Small intestine (tissue), 7 donors: ENCODE results near the gene DCTD. TPM values are rescaled to one million over a fixed set of nuclear protein-coding genes. Genes with fewer than 3 reads are reported as not detected.

Experiments
- DNase-seq, 2 donors: peaks; one replicate each; pipeline versions ENCODE4 v3.0.0 to v3.0.0-alpha.2; 2013
- FAIRE-seq: peaks from 2 replicates; lab custom pipeline; 2012; peaks lifted over from hg19 to GRCh38; lab: Jason Lieb, UNC
- H3K27ac ChIP-seq, 3 donors: one replicate each; pipeline ENCODE4 v1.5.1; 2013; ENCODE audit warnings: low read length in 2 of 3, mild to moderate bottlenecking in 2 of 3, control low read depth in 1 of 3, inconsistent platforms in 1 of 3, low read depth in 1 of 3, moderate library complexity in 1 of 3
- H3K27me3 ChIP-seq, 3 donors: one replicate each; pipeline ENCODE4 v1.6.1; 2013; ENCODE audit warnings: low read length in 3 of 3, inconsistent platforms in 1 of 3; ENCODE audit not compliant: control insufficient read depth in 3 of 3, insufficient read depth in 3 of 3
- H3K36me3 ChIP-seq, 3 donors: one replicate each; pipeline ENCODE4 v1.6.1; 2013; ENCODE audit warnings: low read length in 3 of 3, inconsistent platforms in 1 of 3, low read depth in 1 of 3, mild to moderate bottlenecking in 1 of 3, moderate library complexity in 1 of 3; ENCODE audit not compliant: control insufficient read depth in 3 of 3, insufficient read depth in 2 of 3
- H3K4me1 ChIP-seq, 3 donors: one replicate each; pipeline ENCODE4 v1.6.1; 2013; ENCODE audit warnings: low read length in 2 of 3, inconsistent platforms in 1 of 3, low read depth in 1 of 3, mild to moderate bottlenecking in 1 of 3, moderate library complexity in 1 of 3; ENCODE audit not compliant: control insufficient read depth in 3 of 3, insufficient read depth in 2 of 3
- H3K4me3 ChIP-seq, 3 donors: one replicate each; pipeline ENCODE4 v1.5.1; 2013; ENCODE audit warnings: low read length in 3 of 3, control low read depth in 1 of 3, inconsistent platforms in 1 of 3, low read depth in 1 of 3, mild to moderate bottlenecking in 1 of 3, moderate library complexity in 1 of 3
- H3K9me3 ChIP-seq, 2 donors: one replicate each; pipeline ENCODE4 v1.6.1; 2013; ENCODE audit warnings: low read depth in 1 of 2, low read length in 1 of 2; ENCODE audit not compliant: control insufficient read depth in 2 of 2, insufficient read depth in 1 of 2
- WGBS, 3 donors: extraction: QIAGEN DNeasy Blood & Tissue Kit; methylation state at CpG; one replicate each; pipeline ENCODE4 v1.1.7; 2013; 5-methylcytosine and 5-hydroxymethylcytosine counted together
- polyA plus RNA-seq, 4 donors: library from polyadenylated mRNA; stranded (reverse) in 3 of 4; unstranded in 1 of 4; fragments of 200-250 nt in 3 of 4; fragments of 120-200 nt in 1 of 4; gene quantifications; one replicate each; pipeline versions ENCODE4 v1.2.1 to v1.2.3, GENCODE V29; 2013
- donor health status: healthy with polysubstance abuse.
- donor health status: control.
- donor health status: control.
- donor health status: Bipolar disorder and iron deficiency.
- donor health status: healthy.

The DCTD gene
- polyA plus RNA-seq, 4 donors: 17.9 to 82.3 (median 47.5) TPM

- Histone ChIP-seq H3K36me3 (no peaks in the 10 kb centered on the region), H3K4me3 (no peak overlapping the region), H3K9me3 (no peaks in the 10 kb centered on the region), H3K27me3 (no peaks in the 10 kb centered on the region), H3K27ac (no peak overlapping the region), H3K4me1 (peaks cover 0 to 24% (median 10%) of the 10 kb centered on the region in 3 donors)
- WGBS, 3 donors: 25 to 62% (median 34%) methylated on average over 10 of the region's 10 CpGs
- FAIRE-seq: no peak
- DNase-seq: peak; percentile 66 to 83
Observed at GRCh38 chr4:182925298-182925757, 8.1 kb upstream of the DCTD start.

DNA sequence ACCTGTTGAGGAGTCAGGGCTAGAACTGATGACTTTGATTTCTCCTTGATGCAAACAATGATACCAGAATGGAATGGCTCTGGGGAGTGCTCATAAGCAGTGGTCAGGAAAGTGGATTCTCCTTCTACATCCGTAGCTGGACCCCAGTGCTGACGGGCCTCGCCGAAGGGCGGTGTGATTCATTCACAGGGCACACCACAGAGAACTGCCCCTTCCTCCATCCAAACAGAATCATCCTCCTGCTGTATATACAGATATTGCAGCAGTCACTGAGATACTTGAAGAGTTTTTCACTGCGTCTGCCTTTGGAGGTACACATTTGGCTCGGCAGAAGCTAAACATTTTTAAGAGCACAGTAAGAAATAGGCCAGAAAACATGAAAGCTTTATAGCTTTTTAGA is 7.3 kb upstream of the DCTD start:
- DNase-seq: no peak
- H3K27me3 ChIP-seq: no peaks in the 10 kb centered on the region
- no peaks in the 10 kb centered on the region for H3K36me3 ChIP-seq
- no peak for FAIRE-seq
- 89 to 94% (median 91%) methylated on average over 7 of the region's 7 CpGs for WGBS, 3 donors
- no peaks in the 10 kb centered on the region for H3K9me3 ChIP-seq
- peaks cover 0 to 29% (median 10%) of the 10 kb centered on the region in 3 donors for H3K4me1 ChIP-seq
- no peak overlapping the region for H3K4me3 ChIP-seq
- no peak overlapping the region for H3K27ac ChIP-seq

DNA sequence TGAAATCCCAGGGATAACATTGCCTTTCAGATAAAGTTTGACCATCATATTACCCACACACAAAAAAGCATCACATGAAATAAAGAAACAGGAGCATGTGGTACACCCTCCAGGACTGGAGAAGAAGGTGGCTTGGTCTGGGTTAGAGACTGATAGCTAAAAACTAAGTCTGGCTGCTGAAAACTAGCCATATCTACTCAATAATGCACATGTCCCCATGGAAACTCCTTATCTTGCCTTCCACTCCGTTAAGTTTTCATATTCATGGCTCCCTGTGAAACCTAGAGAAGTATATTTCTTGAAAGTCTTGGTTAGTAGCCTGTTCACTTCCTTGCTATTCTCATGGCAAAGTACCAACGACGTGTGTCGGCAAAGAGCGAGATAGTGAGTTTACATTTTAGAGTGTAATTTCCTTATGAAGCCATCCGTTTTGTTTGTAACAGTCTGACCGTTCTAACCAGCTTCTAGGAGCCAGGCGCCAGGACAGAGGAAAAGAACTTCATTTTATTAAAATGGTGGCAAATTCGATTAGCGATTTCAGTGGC is 6.7 kb upstream of the DCTD start:
- no peaks in the 10 kb centered on the region for H3K9me3 ChIP-seq
- H3K36me3 ChIP-seq: no peaks in the 10 kb centered on the region
- H3K4me3 ChIP-seq: no peak overlapping the region
- peaks cover 0 to 35% (median 10%) of the 10 kb centered on the region in 3 donors for H3K4me1 ChIP-seq
- no peak for FAIRE-seq
- DNase-seq: no peak
- H3K27me3 ChIP-seq: no peaks in the 10 kb centered on the region
- WGBS, 3 donors: 79 to 84% (median 80%) methylated on average over 10 of the region's 10 CpGs
- no peak overlapping the region for H3K27ac ChIP-seq

DNA sequence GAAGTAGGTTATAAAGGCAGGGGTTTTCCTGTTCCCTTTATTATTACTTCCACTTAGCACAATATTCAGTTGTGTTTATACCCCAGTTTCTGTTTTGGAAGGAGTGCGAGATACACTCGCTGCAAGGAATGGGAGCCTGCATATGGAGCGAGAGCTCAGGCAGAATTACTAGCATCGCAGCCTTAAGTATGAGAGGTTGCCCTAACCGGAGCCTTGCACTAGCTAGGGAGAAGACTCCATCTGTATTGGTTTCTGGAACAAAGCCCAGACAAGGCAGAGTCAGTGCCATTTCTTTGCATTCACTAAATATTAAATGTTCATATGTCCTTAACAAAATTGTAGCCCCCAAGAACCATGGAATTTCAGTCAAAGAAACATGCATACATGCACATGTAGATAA is 6.2 kb upstream of the DCTD start:
- no peaks in the 10 kb centered on the region for H3K27me3 ChIP-seq
- no peak for DNase-seq
- peaks cover 0 to 40% (median 10%) of the 10 kb centered on the region in 3 donors for H3K4me1 ChIP-seq
- WGBS, 3 donors: 43 to 59% (median 56%) methylated on average over 5 of the region's 5 CpGs
- no peaks in the 10 kb centered on the region for H3K9me3 ChIP-seq
- H3K27ac ChIP-seq: peak overlapping the region in 1 of 3 donors; percentile 73
- no peak for FAIRE-seq
- H3K4me3 ChIP-seq: no peak overlapping the region
- H3K36me3 ChIP-seq: no peaks in the 10 kb centered on the region

DNA sequence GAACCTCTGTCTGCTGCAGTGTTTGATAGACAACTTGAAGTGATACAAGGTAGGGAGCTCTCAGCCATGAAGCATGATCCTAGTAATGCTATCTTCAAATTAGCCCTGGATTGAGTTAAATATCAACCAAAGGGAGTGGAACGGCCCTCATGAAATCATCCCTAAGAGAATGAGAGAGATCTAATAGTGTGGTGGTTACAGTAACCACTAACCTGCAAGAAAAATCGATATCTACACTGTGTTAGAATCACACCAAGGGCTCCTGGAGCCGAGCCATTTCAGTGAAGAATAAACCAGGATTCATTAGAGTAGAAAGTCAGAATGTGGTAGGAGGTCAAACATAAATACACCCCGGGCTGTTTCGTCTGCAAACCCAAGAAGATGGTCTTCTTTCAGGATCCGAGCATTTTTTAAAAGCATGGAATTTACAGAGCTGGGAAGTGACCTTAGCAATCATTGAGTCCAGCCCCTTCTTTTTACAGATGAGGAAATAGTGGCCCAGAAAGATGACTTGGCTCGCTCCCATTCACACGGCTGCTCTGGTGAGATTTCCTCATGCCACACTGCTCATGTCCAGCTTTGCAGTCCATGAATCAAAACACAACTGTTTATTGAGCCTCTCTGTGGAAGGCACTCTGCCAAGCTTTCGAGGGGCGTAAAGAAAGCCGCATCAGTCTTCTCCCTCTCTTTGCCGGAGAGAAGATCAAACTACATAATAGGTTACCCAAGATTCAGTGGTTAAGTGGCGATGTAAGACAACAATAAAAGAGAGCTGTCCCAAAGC is 5.5 kb upstream of the DCTD start:
- H3K9me3 ChIP-seq: no peaks in the 10 kb centered on the region
- FAIRE-seq: no peak
- H3K4me3 ChIP-seq: no peak overlapping the region
- H3K4me1 ChIP-seq: peaks cover 0 to 46% (median 10%) of the 10 kb centered on the region in 3 donors
- H3K36me3 ChIP-seq: no peaks in the 10 kb centered on the region
- WGBS, 3 donors: 20 to 41% (median 25%) methylated on average over 13 of the region's 13 CpGs
- peak; percentile 58 to 76 for DNase-seq
- peak overlapping the region in 1 of 3 donors; percentile 73 for H3K27ac ChIP-seq
- H3K27me3 ChIP-seq: no peaks in the 10 kb centered on the region

DNA sequence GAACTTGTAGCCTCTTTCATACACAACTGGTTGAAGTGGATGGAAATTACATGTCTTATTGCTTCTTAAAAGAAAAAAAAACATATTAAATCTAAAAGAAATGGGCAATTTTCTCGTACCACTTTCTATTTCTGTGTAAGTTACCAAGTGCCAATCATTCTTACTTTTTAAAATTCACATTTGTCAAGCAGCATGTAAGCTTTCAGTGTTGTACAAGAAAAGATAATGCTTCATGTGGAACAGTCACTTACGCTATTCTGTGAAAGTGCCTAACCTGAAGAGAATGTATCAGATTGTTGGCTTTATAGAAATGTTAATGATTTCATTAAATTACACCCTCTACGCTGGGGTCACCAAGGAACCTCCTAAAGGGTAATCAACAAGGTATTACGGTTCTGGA is 4.4 kb upstream of the DCTD start:
- no peaks in the 10 kb centered on the region for H3K36me3 ChIP-seq
- H3K27me3 ChIP-seq: no peaks in the 10 kb centered on the region
- peak overlapping the region in 1 of 3 donors; percentile 73 for H3K27ac ChIP-seq
- H3K4me3 ChIP-seq: no peak overlapping the region
- WGBS, 3 donors: 86 to 88% (median 87%) methylated on average over 4 of the region's 4 CpGs
- peaks cover 0 to 46% (median 10%) of the 10 kb centered on the region in 3 donors for H3K4me1 ChIP-seq
- H3K9me3 ChIP-seq: no peaks in the 10 kb centered on the region
- no peak for FAIRE-seq
- DNase-seq: no peak

DNA sequence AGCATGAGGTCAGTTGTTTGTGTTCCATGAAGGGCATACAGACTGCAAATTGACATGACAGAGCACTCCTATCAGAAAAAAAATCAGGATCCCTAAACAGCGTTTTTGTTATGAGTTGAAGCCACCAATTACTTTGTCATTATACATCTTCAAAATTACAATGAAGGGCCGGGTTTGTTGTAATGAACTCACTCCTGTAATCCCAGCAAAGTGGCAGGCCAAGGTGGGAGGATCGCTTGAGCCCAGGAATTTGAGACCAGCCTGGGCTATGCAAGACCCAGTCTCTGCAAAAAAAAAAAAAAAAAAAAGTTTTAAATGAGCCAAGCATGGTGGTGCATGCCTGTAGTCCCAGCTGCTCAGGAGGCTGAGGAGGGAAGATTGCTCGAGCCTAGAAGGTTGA is 3.5 kb upstream of the DCTD start:
- DNase-seq (no peak), FAIRE-seq (no peak)
- H3K27me3 ChIP-seq: no peaks in the 10 kb centered on the region
- H3K27ac ChIP-seq: no peak overlapping the region
- no peaks in the 10 kb centered on the region for H3K36me3 ChIP-seq
- no peak overlapping the region for H3K4me3 ChIP-seq
- peaks cover 4 to 54% (median 10%) of the 10 kb centered on the region in 3 donors for H3K4me1 ChIP-seq
- 90 to 96% (median 92%) methylated on average over 4 of the region's 4 CpGs for WGBS, 3 donors
- no peaks in the 10 kb centered on the region for H3K9me3 ChIP-seq

DNA sequence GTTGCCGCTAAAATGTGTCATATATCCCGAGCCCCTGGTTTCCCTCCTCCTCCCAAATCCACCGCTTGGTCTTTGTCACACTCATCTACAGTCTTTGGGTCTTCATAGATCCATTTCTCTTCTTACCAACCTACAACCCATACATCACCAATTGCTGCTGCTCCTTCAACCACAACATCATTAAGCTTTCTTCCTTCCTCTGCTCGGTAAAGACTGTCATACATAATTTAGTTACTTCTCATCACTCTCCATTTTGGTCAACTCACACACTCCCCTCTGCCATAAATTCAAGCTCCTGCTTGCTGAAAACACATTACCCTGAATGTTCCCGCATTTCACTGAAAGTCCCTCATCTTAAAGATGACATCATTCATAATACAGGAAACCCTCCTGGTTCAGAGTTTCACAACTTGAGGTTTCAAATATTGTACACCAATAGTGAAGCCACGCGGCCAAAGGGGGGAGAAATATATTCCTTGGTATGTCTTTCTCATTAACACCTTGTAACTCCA is 1.7 kb upstream of the DCTD start:
- no peak for FAIRE-seq

More for the DNA sequence above, 1.7 kb upstream of the DCTD start:
- peak in 1 of 2 donors; percentile 26 for DNase-seq
- 70 to 81% (median 73%) methylated on average over 7 of the region's 7 CpGs for WGBS, 3 donors
- H3K4me1 ChIP-seq: peaks cover 4 to 55% (median 10%) of the 10 kb centered on the region in 3 donors
- no peak overlapping the region for H3K4me3 ChIP-seq
- H3K27ac ChIP-seq: peak overlapping the region in 2 of 3 donors; percentile 97 to 100
- H3K27me3 ChIP-seq: no peaks in the 10 kb centered on the region
- no peaks in the 10 kb centered on the region for H3K9me3 ChIP-seq
- peaks cover 0 to 14% (median 0%) of the 10 kb centered on the region in 3 donors for H3K36me3 ChIP-seq
